ENCODE measurements around the gene ITPR2.
"Not testable (repeated sequence)": the region's sequence is repeated elsewhere in the genome, so short reads cannot be mapped to it uniquely, and the experiment has no call there.

Gene ITPR2

DNA sequence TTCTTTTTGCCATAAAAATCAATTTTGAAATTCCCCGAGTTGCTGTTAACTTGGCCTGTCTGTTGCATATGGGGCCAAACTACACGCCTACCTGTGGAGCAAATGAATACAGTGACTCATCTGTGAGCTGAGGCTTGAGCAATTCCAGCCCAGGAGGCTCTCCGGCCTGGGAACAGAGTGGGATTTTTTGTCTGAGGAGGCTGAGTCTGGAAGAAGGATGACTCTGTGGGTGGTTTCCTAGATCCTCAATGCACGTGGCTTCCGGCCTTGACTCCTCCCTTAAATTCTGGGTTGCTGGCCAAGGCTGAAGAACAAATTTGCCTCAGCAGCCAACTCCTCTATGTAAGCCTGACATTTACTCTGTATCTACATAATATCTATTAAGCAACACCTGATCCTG, 513.5 kb downstream of the ITPR2 start:
- no peak for DNase-seq

DNA sequence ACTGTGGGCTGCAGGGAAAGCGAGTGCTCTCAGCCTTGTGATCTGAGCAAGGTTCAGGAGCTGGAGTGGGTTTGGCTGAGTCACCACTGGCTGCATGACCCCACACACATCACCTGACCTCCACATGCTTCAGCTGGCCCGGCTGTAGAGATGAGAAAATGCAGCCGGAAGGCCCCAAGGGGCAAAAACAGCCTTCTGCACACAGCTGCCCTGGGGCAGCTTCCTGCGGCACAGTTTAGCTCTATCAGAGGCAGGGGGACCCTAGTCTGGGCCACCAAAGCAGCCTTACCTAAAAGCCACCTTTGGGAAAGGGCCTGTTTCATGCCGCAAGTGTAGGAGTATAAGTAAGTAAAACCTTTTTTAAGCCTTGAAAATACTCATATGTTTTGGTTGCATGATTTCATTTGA, 514.3 kb downstream of the ITPR2 start:
- no peak for DNase-seq

GRCh38 chr12:26317942-26318575, 514.9 kb downstream of the ITPR2 start:
- DNase-seq = no peak

GRCh38 chr12:26314103-26314502, 518.9 kb downstream of the ITPR2 start:
- not testable (repeated sequence) for DNase-seq

DNA sequence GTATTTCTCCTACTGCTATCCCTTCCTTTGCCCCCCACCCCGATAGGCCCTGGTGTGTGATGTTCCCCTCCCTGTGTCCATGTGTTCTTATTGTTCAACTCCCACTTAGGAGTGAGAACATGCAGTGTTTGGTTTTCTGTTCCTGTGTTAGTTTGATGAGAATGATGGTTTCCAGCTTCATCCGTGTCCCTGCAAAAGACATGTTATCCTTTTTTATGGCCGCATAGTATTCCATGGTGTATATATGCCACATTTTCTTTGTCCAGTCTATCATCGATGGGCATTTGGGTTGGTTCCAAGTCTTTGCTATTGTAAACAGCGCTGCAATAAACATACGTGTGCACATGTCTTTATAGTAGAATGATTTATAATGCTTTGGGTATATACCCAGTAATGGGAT, 522.5 kb downstream of the ITPR2 start:
- not testable (repeated sequence) for DNase-seq

DNA sequence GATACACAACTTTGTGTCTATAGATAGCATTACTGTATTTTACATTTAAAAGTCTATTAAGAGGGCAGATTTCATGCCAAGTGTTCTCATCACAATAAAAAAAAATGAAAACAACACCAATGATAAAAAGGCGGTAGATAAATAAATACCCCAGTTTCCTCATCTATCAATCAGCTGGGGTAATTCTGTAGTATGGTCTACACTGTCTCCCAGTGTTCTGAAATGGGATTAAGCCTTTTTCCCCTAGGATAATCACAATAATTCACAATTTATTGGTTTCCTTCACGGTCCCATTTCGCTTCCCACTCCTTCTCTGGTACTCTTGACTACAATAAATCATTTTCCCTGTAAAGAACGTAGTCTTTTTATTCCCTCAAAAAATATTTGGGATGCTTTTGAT, 523.4 kb downstream of the ITPR2 start:
- DNase-seq = no peak

GRCh38 chr12:26304273-26304672, 528.7 kb downstream of the ITPR2 start:
- DNase-seq = no peak

- DNase-seq = no peak
Measured at GRCh38 chr12:26303418-26303817, 529.6 kb downstream of the ITPR2 start.

- DNase-seq = no peak
Measured at GRCh38 chr12:26302776-26303175, 530.2 kb downstream of the ITPR2 start.

DNA sequence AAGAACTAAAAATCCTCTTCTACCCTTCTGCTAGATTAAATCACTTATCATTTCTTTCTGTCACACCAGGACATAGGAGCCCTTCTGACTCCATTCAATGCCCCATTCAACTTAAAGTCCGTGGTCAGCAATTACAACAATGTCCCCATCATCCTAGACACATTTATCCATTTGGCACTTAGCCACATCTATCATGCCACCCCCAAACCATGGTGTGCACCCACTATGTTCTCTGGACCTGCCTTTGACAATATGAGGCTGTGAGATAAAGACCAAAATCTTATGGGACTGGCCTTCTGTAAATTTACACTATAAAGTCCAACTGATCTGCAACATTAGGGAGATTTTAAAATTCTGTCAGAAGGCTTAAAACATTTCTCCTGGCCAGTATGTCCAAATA, 533.2 kb downstream of the ITPR2 start:
- DNase-seq = no peak

DNA sequence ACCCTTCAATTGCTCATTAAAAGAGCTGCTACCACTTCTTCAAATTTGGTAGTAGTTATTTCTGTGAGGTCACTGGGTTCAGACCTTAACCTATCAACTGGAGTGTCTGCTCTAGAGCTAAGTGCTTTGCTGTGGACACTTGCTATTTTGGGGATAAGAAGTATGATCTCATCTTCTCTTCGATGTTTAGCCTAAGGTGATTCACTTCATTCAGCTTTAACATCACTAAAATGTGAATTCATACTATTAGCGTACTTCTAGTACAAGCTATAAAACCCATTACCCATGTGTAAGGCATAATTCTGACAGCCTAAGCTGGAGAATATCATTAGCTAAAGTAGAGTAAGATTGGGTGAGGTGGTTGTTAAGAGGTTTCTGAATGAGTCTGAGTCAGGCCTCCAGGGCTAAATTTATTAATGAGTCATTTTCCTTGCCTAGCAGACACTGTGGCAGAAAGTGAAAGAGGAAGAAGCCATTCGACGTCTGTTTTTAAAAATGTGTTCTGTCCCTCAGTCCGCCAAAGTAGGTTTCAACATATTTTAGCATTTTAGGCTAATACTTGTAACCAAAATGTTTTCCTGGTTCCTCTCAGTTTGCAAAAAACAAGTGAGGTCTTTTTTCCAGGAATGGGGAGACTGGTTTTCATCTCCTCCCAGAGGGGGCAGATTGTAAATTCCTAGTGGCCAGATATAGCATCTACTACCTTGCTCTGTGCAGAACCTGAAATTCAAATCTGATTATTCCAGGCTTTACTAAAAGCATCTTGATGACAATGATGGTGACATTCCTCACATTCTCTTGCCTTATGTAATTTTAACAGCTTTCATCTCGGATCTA, 534.0 kb downstream of the ITPR2 start:
- no peak for DNase-seq

- DNase-seq = no peak
Measured at GRCh38 chr12:26297396-26298070, 535.5 kb downstream of the ITPR2 start.

GRCh38 chr12:26295001-26295400, 538.0 kb downstream of the ITPR2 start:
- DNase-seq = no peak

DNA sequence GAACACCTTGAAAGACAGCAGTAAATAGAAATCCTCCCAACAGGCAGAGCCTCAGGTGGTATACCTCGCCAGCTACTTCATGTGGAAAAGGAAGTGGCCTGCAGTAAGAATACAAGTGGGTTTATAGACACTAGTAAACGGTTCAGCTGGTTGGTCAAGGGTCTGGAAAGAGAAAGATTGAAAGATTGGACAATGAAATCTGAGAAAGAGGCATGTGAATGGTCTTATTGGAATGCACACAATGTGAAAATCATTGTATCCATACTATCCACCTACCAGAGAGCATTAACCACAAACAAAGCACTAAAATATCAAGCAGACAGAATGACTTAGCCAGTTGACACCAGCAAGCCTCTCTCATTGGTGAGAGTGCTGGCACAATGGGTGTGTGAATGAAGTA, 539.4 kb downstream of the ITPR2 start:
- DNase-seq = no peak

GRCh38 chr12:26292596-26292995, 540.4 kb downstream of the ITPR2 start:
- DNase-seq = no peak

DNA sequence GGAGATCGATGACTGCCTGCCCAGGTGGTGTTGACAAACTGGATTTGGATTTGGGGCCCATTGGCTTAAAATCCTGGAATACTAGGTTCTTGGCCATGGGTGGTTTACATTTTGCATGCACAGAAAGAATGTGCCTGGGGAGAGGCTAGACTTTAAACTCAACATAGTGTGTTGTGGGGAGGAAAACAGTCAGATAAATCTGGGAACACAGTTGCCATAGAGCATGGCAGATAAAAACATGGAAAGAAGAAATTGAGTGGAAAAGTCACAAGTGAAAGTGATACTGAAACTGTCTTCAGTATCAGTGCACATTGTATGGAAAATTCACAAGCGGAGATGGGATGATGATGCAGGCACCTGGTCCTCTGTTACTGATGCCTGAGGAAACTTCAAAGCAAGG, 542.4 kb downstream of the ITPR2 start:
- DNase-seq = no peak

GRCh38 chr12:26287671-26288381, 545.2 kb downstream of the ITPR2 start:
- DNase-seq = no peak
